ENCODE results near the gene SUGCT.

The SUGCT gene

DNA sequence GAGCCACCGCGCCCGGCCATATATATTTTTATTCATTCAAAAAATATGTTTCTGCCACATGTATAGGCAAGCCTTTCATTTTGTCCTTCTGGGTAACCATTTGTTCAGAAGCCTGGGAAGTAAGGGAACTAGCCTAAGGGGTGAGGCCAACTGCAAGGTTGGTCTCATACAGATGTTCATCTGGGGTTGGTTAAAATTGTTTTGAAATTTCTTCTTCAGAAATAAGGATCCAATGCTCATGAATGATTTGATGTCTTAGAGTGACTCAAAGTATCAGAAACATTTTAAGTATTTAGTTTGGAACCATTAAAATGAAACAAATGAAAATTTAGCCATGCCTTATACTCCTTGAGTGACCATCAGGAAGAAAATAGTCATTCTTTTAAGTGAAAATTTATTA, 397.2 kb downstream of the SUGCT start:
- TF ChIP-seq, protein P1, sequence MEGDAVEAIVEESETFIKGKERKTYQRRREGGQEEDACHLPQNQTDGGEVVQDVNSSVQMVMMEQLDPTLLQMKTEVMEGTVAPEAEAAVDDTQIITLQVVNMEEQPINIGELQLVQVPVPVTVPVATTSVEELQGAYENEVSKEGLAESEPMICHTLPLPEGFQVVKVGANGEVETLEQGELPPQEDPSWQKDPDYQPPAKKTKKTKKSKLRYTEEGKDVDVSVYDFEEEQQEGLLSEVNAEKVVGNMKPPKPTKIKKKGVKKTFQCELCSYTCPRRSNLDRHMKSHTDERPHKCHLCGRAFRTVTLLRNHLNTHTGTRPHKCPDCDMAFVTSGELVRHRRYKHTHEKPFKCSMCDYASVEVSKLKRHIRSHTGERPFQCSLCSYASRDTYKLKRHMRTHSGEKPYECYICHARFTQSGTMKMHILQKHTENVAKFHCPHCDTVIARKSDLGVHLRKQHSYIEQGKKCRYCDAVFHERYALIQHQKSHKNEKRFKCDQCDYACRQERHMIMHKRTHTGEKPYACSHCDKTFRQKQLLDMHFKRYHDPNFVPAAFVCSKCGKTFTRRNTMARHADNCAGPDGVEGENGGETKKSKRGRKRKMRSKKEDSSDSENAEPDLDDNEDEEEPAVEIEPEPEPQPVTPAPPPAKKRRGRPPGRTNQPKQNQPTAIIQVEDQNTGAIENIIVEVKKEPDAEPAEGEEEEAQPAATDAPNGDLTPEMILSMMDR (IDR thresholded peaks at IDR 0.05; ENCODE audit: control extremely low read depth, extremely low read depth, low read depth, missing control alignments), result no peak
- POLR2A ChIA-PET, result no interaction called here
- CTCF ChIA-PET, result no interaction called here
- DNase-seq (ENCODE audit: extremely low spot score), result no peak

DNA sequence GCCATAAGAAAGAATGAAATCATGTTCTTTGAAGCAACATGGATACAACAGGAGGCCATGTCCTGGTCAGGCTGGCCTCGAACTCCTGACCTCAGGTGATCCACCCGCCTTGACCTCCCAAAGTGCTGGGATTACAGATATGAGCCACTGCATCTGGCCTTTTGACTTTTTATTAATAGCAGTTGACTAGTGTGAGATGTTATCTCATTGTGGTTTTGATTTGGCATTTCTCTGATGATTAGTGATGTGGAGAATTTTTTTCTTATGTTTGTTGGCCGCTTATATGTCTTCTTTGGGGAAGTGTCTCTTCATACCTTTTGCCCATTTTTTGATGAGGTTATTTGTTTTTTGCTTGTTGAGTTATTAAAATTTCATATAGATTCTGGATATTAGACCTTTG, 400.9 kb downstream of the SUGCT start:
- POLR2A ChIA-PET, result no interaction called here
- CTCF ChIA-PET, result no interaction called here
- DNase-seq (ENCODE audit: extremely low spot score), result no peak
- TF ChIP-seq, protein P1 (IDR thresholded peaks at IDR 0.05; ENCODE audit: control extremely low read depth, extremely low read depth, low read depth, missing control alignments), result no peak

DNA sequence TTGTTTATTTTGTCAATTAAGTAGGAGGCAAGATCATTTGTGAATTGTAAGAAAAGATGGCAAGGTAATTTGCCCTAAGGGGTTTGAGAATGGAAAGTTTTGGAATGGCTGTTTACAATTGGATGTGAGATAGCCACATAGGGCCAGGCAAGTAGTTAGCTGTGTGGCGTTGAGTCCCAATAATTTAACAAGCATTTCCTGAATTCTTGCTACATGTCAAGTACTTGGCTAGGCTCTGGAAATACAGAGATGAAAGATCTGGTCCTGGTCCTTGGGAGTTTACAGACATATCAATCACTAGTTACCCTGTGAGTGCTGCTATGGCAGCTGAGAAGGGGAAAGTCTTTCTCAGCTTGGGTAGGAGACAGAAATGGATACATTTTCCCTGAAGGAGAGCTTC, 401.6 kb downstream of the SUGCT start:
- TF ChIP-seq, protein P1 (IDR thresholded peaks at IDR 0.05; ENCODE audit: control extremely low read depth, extremely low read depth, low read depth, missing control alignments), result no peak
- no peak for DNase-seq (ENCODE audit: extremely low spot score)
- CTCF ChIA-PET, result no interaction called here
- POLR2A ChIA-PET, result no interaction called here

DNA sequence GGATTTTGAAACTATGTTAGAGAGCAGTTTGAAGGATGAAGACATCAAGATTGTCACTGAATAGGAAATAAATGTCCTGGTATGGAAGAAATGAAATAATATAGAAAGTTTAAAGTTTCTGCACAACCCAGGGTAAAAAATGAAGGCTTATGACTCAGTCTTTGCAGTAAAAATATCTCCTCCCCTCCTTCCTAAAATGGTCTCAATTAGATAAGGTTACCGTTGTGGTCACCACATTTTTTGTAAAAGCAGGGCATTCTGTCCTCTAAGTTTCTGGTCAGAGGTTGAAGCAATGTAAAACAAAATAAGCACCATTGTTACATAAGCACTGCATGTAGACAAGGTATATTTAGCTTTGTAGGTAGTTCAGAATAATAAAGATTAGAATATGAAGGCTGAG, 403.5 kb downstream of the SUGCT start:
- TF ChIP-seq, protein P1 (IDR thresholded peaks at IDR 0.05; ENCODE audit: control extremely low read depth, extremely low read depth, low read depth, missing control alignments), result no peak
- POLR2A ChIA-PET, result no interaction called here
- no peak for DNase-seq (ENCODE audit: extremely low spot score)
- CTCF ChIA-PET, result no interaction called here

DNA sequence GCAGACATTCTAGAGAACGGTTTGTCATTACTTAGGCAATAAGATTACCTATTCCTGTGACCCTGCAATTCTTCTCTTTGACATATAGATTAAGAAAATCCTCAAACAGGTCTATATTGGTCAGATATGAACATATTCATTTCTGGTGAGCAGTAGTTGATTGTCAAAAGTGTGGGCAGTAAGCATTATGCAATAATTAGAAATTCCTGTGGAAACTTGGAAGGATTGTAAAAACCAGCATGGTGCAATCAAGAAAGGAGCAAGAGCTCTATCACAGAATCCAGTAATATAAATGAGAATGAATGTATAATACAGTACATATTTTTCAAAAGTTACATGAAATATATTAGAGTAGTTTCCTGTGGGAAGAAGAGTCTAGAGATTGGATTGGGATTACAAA, 406.5 kb downstream of the SUGCT start:
- TF ChIP-seq, protein P1 (IDR thresholded peaks at IDR 0.05; ENCODE audit: control extremely low read depth, extremely low read depth, low read depth, missing control alignments), result no peak
- CTCF ChIA-PET, result no interaction called here
- POLR2A ChIA-PET, result no interaction called here
- no peak for DNase-seq (ENCODE audit: extremely low spot score)

DNA sequence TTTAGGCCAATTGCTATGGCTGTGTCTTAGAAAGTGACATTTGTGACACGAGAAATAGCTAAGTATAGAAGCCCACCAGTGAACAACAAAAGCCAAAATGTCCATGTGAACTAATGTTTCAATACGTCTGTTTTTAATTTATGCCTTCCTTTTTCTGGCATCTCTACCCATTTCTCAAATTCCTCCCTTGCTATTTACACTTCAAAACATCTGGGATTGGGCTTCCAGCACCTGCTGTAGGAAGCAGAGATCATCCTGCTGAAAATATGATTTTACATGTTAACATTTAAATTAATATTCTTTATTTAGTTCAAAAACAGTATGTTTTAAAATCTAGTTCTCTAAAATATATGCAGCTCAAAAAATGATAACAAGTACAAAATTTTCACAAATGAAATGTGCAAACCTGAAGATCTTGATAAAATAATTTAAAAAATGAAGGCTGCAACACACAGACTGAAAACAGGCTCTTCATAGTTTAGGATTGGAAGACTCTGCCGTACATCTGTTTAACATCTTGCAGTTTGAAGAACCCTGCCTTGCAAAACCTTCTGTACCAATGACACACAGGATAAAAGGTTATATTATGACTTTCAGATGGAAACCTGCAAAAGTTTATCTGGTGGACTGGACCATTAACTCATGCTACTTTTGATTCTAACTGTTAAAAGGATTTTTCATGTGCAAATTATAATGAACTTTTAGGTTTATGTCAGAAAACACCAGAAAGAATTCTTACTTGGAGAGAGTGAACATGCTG, 408.4 kb downstream of the SUGCT start:
- no peak for DNase-seq (ENCODE audit: extremely low spot score)
- TF ChIP-seq, protein P1 (IDR thresholded peaks at IDR 0.05; ENCODE audit: control extremely low read depth, extremely low read depth, low read depth, missing control alignments), result no peak
- ChIA-PET POLR2A (no interaction called here), CTCF (no interaction called here)
